Liver (tissue), 9 donors: ENCODE data around the gene PCBD1. TPM values are rescaled to one million over a fixed set of nuclear protein-coding genes. Genes with fewer than 3 reads are reported as not detected.

Experiments used
- DNase-seq: peaks from one replicate; pipeline ENCODE4 v3.0.0-alpha.2; 2017; ENCODE audit warnings: low spot score
- H3K27ac ChIP-seq, 2 donors: one replicate each; pipeline ENCODE4 v1.7.0; 2013; ENCODE audit warnings: inconsistent platforms in 2 of 2, low read length in 2 of 2, control low read depth in 1 of 2, low read depth in 1 of 2, mild to moderate bottlenecking in 1 of 2
- H3K27me3 ChIP-seq, 4 donors: one replicate each; pipeline versions ENCODE4 v1.6.1 to v1.7.0; 2013; ENCODE audit warnings: low read length in 3 of 4, inconsistent platforms in 1 of 4, mild to moderate bottlenecking in 1 of 4, moderate library complexity in 1 of 4; ENCODE audit not compliant: control insufficient read depth in 4 of 4, insufficient read depth in 4 of 4
- H3K36me3 ChIP-seq, 4 donors: one replicate each; pipeline versions ENCODE4 v1.6.1 to v1.7.0; 2013; ENCODE audit warnings: low read length in 3 of 4, mild to moderate bottlenecking in 3 of 4, low read depth in 1 of 4, moderate library complexity in 1 of 4; ENCODE audit not compliant: control insufficient read depth in 4 of 4, insufficient read depth in 3 of 4
- H3K4me1 ChIP-seq, 4 donors: one replicate each; pipeline versions ENCODE4 v1.6.1 to v1.7.0; 2013; ENCODE audit warnings: low read length in 3 of 4, mild to moderate bottlenecking in 3 of 4, moderate library complexity in 1 of 4; ENCODE audit not compliant: control insufficient read depth in 4 of 4, insufficient read depth in 4 of 4
- H3K4me3 ChIP-seq, 3 donors: one replicate each; pipeline versions ENCODE4 v1.6.1 to v1.7.0; 2013; ENCODE audit warnings: low read length in 3 of 3, control low read depth in 1 of 3, low read depth in 1 of 3, mild to moderate bottlenecking in 1 of 3
- H3K9ac ChIP-seq, 2 donors: one replicate each; pipeline ENCODE4 v1.7.0; 2013; ENCODE audit warnings: low read length in 2 of 2, mild to moderate bottlenecking in 2 of 2, moderate library complexity in 2 of 2, control low read depth in 1 of 2, low read depth in 1 of 2
- H3K9me3 ChIP-seq, 4 donors: one replicate each; pipeline versions ENCODE4 v1.6.1 to v1.7.0; 2013; ENCODE audit warnings: low read length in 3 of 4; ENCODE audit not compliant: control insufficient read depth in 4 of 4
- EGR1 ChIP-seq, 2 donors: IDR thresholded peaks; 2 replicates each; pipeline ENCODE4 v1.6.1; 2016 to 2018; ENCODE audit warnings: antibody characterized with exemption in 2 of 2, low read depth in 2 of 2
- FOXA1 ChIP-seq: IDR thresholded peaks from 2 replicates; pipeline ENCODE4 v1.6.1; 2016; ENCODE audit warnings: antibody characterized with exemption
- FOXA2 ChIP-seq: IDR thresholded peaks from 2 replicates; pipeline ENCODE4 v1.6.1; 2016; ENCODE audit warnings: antibody characterized with exemption
- GABPA ChIP-seq, 2 donors: IDR thresholded peaks in 1 of 2; conservative IDR thresholded peaks in 1 of 2; 2 replicates each; pipeline ENCODE4 v1.6.1; 2016; ENCODE audit warnings: antibody characterized with exemption in 2 of 2, mild to moderate bottlenecking in 1 of 2, moderate library complexity in 1 of 2
- HNF4A ChIP-seq, 2 donors: conservative IDR thresholded peaks; 2 replicates each; pipeline ENCODE4 v1.6.1; 2016; ENCODE audit warnings: antibody characterized with exemption in 2 of 2, mild to moderate bottlenecking in 2 of 2
- HNF4G ChIP-seq: IDR thresholded peaks from 2 replicates; pipeline ENCODE4 v1.6.1; 2016; ENCODE audit warnings: antibody characterized with exemption
- JUND ChIP-seq, 2 donors: IDR thresholded peaks; 2 replicates each; pipeline ENCODE4 v1.6.1; 2016; ENCODE audit warnings: antibody characterized with exemption in 2 of 2
- NR2F2 ChIP-seq: IDR thresholded peaks from 2 replicates; pipeline ENCODE4 v1.6.1; 2016; ENCODE audit warnings: antibody characterized with exemption
- RAD21 ChIP-seq, 2 donors: IDR thresholded peaks; 2 replicates each; pipeline ENCODE4 v1.6.1; 2016; ENCODE audit warnings: antibody characterized with exemption in 2 of 2, mild to moderate bottlenecking in 2 of 2
- RXRA ChIP-seq, 2 donors: IDR thresholded peaks; 2 replicates each; pipeline ENCODE4 v1.6.1; 2017 to 2018; ENCODE audit warnings: antibody characterized with exemption in 2 of 2, mild to moderate bottlenecking in 1 of 2
- SP1 ChIP-seq: IDR thresholded peaks from 2 replicates; pipeline ENCODE4 v1.6.1; 2018; ENCODE audit warnings: antibody characterized with exemption, mild to moderate bottlenecking
- TAF1 ChIP-seq: conservative IDR thresholded peaks from 2 replicates; pipeline ENCODE4 v1.6.1; 2016; ENCODE audit warnings: antibody characterized with exemption, mild to moderate bottlenecking
- YY1 ChIP-seq: IDR thresholded peaks from 2 replicates; pipeline ENCODE4 v1.6.1; 2016; ENCODE audit warnings: antibody characterized with exemption, mild to moderate bottlenecking
- ZBTB33 ChIP-seq: IDR thresholded peaks from 2 replicates; pipeline ENCODE4 v1.6.1; 2016; ENCODE audit warnings: antibody characterized with exemption
- WGBS: extraction: QIAGEN DNeasy Blood & Tissue Kit; methylation state at CpG from one replicate; pipeline ENCODE4 v1.1.7; 2013; 5-methylcytosine and 5-hydroxymethylcytosine counted together
- polyA plus RNA-seq, 2 donors: library from polyadenylated mRNA; stranded (reverse) in 1 of 2; unstranded in 1 of 2; fragments of 200-250 nt in 1 of 2; fragments of >200 nt in 1 of 2; fragmentation: Nextera tagmentation in 1 of 2; extraction: Ambion mirVana in 1 of 2; gene quantifications; one replicate each; pipeline versions ENCODE4 v1.2.1 to v1.2.3, GENCODE V29; 2013 to 2015
- total RNA-seq, 2 donors: library from RNA; depleted of rRNA; stranded (reverse); fragments of >200 nt; gene quantifications; one replicate each; pipeline ENCODE4 v1.2.3, GENCODE V29; 2014
- TF ChIP-seq, protein P1 (sequence below): IDR thresholded peaks from 2 replicates; pipeline ENCODE4 v1.6.1; 2016; ENCODE audit warnings: antibody characterized with exemption, mild to moderate bottlenecking
- TF ChIP-seq, protein P2 (sequence below): fragments of 150-350 bp; IDR thresholded peaks from 2 replicates; pipeline ENCODE4 v1.5.1; 2017; ENCODE audit warnings: improper control_type of control experiment, low read depth, low read length; ENCODE audit not compliant: missing input control
- TF ChIP-seq, protein P3 (sequence below): IDR thresholded peaks from 2 replicates; pipeline ENCODE4 v1.6.1; 2016; ENCODE audit warnings: antibody characterized with exemption
- TF ChIP-seq, protein P4 (sequence below): IDR thresholded peaks from 2 replicates; pipeline ENCODE4 v1.6.1; 2016; ENCODE audit warnings: antibody characterized with exemption
- donor health status: healthy.
- donor health status: healthy.
- donor health status: healthy.
- donor health status: healthy.
- donor health status: healthy.

Gene PCBD1
- total and polyA plus RNA-seq, 4 donors, result 72.0 to 458 (median 171) TPM

DNA sequence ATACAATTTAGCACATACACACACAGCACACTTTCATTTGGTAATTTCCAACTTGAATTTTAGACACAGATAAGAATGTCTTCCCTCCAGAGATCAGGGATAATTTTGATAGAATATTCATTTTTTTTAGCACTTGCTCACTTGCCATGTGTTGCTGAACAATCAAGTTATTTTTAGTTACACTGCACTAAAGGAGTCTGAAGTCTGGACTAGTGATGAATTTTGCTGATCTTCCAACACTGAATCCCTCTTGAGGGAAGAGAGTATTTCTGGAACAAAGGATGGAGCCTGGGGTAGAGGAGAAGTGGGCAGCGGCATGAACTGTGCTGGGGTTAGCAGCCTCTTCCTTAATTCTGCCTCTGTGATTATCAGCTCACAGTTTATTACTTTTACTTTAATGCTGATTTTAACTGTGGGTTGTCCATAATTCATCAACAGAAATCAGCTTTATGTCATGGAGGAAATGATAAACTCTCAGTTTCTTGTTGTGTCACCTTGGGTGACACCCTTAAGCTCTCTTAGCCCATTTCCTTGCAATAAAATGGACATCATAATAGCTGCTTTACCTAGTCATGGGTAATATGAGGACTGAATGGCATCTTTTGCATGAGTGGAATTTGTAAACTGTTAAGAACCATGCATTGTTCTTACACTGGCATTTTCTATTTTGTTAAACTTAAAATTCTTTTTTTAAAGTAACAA, 40.6 kb downstream of the PCBD1 start:
- no peaks in the 10 kb centered on the region for H3K27me3 ChIP-seq
- H3K9me3 ChIP-seq, result no peaks in the 10 kb centered on the region
- TF ChIP-seq RXRA (IDR thresholded peaks at IDR 0.05) (no peak), EGR1 (IDR thresholded peaks at IDR 0.05; ENCODE audit: low read depth in 2 of 2) (no peak), FOXA2 (no peak), HNF4A (conservative IDR thresholded peaks at IDR 0.05) (no peak), ZBTB33 (no peak), TAF1 (no peak), FOXA1 (no peak), YY1 (no peak), RAD21 (IDR thresholded peaks at IDR 0.05) (no peak), JUND (IDR thresholded peaks at IDR 0.05) (no peak), SP1 (no peak), GABPA (IDR thresholded peaks at IDR 0.05 in 1 of 2, conservative IDR thresholded peaks at IDR 0.05 in 1 of 2) (no peak)
- TF ChIP-seq, protein P1, sequence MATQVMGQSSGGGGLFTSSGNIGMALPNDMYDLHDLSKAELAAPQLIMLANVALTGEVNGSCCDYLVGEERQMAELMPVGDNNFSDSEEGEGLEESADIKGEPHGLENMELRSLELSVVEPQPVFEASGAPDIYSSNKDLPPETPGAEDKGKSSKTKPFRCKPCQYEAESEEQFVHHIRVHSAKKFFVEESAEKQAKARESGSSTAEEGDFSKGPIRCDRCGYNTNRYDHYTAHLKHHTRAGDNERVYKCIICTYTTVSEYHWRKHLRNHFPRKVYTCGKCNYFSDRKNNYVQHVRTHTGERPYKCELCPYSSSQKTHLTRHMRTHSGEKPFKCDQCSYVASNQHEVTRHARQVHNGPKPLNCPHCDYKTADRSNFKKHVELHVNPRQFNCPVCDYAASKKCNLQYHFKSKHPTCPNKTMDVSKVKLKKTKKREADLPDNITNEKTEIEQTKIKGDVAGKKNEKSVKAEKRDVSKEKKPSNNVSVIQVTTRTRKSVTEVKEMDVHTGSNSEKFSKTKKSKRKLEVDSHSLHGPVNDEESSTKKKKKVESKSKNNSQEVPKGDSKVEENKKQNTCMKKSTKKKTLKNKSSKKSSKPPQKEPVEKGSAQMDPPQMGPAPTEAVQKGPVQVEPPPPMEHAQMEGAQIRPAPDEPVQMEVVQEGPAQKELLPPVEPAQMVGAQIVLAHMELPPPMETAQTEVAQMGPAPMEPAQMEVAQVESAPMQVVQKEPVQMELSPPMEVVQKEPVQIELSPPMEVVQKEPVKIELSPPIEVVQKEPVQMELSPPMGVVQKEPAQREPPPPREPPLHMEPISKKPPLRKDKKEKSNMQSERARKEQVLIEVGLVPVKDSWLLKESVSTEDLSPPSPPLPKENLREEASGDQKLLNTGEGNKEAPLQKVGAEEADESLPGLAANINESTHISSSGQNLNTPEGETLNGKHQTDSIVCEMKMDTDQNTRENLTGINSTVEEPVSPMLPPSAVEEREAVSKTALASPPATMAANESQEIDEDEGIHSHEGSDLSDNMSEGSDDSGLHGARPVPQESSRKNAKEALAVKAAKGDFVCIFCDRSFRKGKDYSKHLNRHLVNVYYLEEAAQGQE, result no peak
- TF ChIP-seq, protein P2, sequence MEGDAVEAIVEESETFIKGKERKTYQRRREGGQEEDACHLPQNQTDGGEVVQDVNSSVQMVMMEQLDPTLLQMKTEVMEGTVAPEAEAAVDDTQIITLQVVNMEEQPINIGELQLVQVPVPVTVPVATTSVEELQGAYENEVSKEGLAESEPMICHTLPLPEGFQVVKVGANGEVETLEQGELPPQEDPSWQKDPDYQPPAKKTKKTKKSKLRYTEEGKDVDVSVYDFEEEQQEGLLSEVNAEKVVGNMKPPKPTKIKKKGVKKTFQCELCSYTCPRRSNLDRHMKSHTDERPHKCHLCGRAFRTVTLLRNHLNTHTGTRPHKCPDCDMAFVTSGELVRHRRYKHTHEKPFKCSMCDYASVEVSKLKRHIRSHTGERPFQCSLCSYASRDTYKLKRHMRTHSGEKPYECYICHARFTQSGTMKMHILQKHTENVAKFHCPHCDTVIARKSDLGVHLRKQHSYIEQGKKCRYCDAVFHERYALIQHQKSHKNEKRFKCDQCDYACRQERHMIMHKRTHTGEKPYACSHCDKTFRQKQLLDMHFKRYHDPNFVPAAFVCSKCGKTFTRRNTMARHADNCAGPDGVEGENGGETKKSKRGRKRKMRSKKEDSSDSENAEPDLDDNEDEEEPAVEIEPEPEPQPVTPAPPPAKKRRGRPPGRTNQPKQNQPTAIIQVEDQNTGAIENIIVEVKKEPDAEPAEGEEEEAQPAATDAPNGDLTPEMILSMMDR, result no peak
- H3K4me1 ChIP-seq, result peaks cover 0 to 34% (median 24%) of the 10 kb centered on the region in 4 donors
- no peak overlapping the region for H3K9ac ChIP-seq
- H3K36me3 ChIP-seq, result peaks cover 0 to 5% (median 2%) of the 10 kb centered on the region in 4 donors
- H3K27ac ChIP-seq, result no peak overlapping the region
- no peak for DNase-seq
- WGBS, result 88% methylated on average over 1 of the region's 1 CpG
- no peak overlapping the region for H3K4me3 ChIP-seq

DNA sequence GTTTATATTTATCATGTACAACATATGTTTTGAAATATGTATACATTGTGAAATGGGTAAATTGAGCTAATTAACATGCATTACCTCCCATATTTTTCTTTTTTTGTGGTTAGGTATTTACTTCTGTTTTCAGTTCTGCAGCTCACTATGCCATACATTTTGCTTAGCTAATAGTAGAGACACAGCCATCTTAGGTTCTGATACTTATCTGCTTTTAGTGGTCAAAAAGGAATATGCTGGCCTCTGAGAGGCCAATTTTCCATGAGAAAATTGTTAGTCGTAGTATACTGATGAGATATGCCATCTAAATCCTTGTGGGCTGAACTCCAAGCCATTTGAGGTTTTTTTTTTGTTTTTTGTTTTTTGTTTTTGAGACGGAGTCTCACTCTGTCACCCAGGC, 41.6 kb downstream of the PCBD1 start:
- H3K27me3 ChIP-seq, result no peaks in the 10 kb centered on the region
- no peak overlapping the region for H3K27ac ChIP-seq
- peaks cover 0 to 5% (median 2%) of the 10 kb centered on the region in 4 donors for H3K36me3 ChIP-seq
- no peaks in the 10 kb centered on the region for H3K9me3 ChIP-seq
- H3K4me1 ChIP-seq, result peaks cover 0 to 24% (median 14%) of the 10 kb centered on the region in 4 donors
- 93% methylated on average over 2 of the region's 2 CpGs for WGBS
- H3K4me3 ChIP-seq, result no peak overlapping the region
- no peak for DNase-seq
- H3K9ac ChIP-seq, result no peak overlapping the region
- TF ChIP-seq, protein P3, sequence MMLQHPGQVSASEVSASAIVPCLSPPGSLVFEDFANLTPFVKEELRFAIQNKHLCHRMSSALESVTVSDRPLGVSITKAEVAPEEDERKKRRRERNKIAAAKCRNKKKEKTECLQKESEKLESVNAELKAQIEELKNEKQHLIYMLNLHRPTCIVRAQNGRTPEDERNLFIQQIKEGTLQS, result no peak
- TF ChIP-seq RAD21 (IDR thresholded peaks at IDR 0.05) (no peak), GABPA (IDR thresholded peaks at IDR 0.05 in 1 of 2, conservative IDR thresholded peaks at IDR 0.05 in 1 of 2) (no peak), ZBTB33 (no peak), NR2F2 (no peak), SP1 (no peak), EGR1 (IDR thresholded peaks at IDR 0.05; ENCODE audit: low read depth in 2 of 2) (no peak), FOXA2 (no peak), HNF4A (conservative IDR thresholded peaks at IDR 0.05) (no peak), HNF4G (no peak)
- TF ChIP-seq, protein P1, result no peak
- TF ChIP-seq, protein P4, sequence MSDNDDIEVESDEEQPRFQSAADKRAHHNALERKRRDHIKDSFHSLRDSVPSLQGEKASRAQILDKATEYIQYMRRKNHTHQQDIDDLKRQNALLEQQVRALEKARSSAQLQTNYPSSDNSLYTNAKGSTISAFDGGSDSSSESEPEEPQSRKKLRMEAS, result no peak
